ENCODE data around the gene GCNA. TPM values are rescaled to one million over a fixed set of nuclear protein-coding genes. Genes with fewer than 3 reads are reported as not detected.

Gene GCNA
- total RNA-seq, 2 donors from 2014 or later: 0.48 to 3.0 TPM

DNA sequence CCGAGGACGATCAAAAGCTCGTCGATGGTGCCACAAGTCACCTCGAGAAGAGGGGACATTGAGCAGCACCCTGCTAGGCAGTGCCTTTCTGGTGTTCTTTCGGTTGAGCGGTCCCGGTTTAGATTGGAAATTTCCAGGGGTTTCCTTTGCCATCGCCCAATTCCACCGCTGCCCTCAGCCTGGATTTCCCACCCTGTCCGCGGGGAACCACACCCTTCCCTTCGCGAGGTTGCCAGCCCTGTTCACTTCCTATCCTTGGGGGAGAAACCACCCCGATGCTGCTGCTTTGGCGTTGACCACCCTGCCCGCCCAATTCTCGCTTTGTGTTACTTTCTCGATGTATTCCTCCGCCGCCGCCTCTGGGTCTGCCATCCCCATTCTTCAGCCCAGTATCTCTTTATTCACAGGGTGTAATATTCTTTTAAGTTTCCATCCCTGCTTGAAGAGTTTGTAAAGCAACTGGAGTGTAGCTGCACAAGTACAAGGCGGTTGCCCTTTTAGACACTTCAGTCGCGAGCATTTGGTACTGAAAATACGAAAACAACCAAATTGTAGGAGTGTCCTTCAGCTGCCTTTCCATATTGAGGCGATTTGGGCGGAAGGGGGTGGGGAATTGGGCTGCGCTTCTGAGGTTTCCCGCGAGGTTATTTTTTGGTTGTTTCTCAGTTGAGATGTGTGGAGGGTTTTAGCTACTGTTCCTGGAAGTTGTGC, 44.2 kb upstream of the GCNA start:
- TF ChIP-seq, protein P1, sequence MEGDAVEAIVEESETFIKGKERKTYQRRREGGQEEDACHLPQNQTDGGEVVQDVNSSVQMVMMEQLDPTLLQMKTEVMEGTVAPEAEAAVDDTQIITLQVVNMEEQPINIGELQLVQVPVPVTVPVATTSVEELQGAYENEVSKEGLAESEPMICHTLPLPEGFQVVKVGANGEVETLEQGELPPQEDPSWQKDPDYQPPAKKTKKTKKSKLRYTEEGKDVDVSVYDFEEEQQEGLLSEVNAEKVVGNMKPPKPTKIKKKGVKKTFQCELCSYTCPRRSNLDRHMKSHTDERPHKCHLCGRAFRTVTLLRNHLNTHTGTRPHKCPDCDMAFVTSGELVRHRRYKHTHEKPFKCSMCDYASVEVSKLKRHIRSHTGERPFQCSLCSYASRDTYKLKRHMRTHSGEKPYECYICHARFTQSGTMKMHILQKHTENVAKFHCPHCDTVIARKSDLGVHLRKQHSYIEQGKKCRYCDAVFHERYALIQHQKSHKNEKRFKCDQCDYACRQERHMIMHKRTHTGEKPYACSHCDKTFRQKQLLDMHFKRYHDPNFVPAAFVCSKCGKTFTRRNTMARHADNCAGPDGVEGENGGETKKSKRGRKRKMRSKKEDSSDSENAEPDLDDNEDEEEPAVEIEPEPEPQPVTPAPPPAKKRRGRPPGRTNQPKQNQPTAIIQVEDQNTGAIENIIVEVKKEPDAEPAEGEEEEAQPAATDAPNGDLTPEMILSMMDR (IDR thresholded peaks at IDR 0.05): no peak
- Histone ChIP-seq H3K36me3 (peaks cover 5% of the 10 kb centered on the region), H3K27ac (peak overlapping the region; percentile 83 to 91), H3K9me3 (no peaks in the 10 kb centered on the region), H3K27me3 (no peaks in the 10 kb centered on the region), H3K4me1 (peaks cover 0 to 14% of the 10 kb centered on the region in 2 donors), H3K4me3 (peak overlapping the region; percentile 57 to 61)
- DNase-seq (ENCODE audit: low spot score): no peak

DNA sequence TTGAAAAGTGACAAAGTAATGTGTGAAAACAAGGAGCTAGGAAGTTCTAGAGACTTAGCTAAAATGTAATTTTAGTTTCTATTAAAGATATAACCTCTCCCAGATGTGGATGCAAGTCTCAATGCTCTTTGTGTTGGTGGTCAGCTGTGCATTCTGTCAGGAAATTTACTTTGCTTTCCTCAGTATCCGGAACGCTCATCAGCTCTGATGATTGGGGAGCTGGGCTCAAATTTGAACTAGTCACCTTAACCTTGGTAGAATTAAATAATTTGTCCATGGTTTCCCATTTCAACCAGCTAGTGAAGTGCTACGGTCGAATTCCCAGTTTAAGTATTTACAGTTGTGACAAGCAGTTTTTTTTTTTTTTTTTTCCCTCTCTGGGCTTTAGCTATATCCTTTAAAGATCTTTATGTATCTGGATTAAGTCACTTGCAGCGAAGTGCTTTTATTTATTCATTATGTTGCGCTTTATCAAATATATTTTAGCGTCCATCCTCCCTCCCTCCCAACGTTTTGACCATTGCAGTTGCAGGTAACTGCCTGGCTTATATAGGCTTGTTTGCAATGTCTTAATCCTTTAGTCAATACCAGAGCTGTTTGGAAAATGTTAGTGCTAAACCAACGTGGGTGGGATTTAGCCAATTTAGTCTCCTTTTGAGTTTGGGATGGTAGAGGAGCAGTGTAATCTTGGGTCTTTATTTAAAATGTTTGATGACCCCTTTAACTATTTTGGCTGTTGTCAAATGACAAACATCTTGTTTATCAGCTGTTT, 43.3 kb upstream of the GCNA start:
- H3K36me3 ChIP-seq: peaks cover 5% of the 10 kb centered on the region
- TF ChIP-seq, protein P1 (IDR thresholded peaks at IDR 0.05): no peak
- peaks cover 0 to 23% of the 10 kb centered on the region in 2 donors for H3K4me1 ChIP-seq
- H3K27me3 ChIP-seq: no peaks in the 10 kb centered on the region
- peak overlapping the region; percentile 57 to 61 for H3K4me3 ChIP-seq
- peak overlapping the region; percentile 83 to 91 for H3K27ac ChIP-seq
- no peak for DNase-seq (ENCODE audit: low spot score)
- H3K9me3 ChIP-seq: no peaks in the 10 kb centered on the region

DNA sequence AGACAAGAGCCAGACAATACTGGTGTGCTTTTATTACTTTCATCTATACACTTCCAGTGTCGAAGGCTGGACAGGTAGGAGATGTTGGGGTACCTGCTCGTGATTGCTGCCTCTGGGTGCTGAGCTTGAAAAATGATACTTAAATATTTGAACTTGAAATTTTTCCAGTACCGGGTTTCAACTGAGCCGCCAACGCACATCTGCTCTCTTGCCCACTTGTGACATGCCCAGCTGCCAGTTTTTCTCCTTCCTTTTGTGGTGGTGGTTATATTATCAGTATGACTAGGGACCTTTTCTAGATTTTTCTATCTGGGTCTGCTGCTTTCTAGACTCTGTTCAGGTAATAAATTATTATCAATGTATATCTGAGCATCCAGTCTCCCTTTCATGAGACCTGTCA, 42.0 kb upstream of the GCNA start:
- DNase-seq (ENCODE audit: low spot score): no peak
- H3K9me3 ChIP-seq: no peaks in the 10 kb centered on the region
- peaks cover 0 to 33% of the 10 kb centered on the region in 2 donors for H3K4me1 ChIP-seq
- peak overlapping the region; percentile 83 to 91 for H3K27ac ChIP-seq
- H3K4me3 ChIP-seq: peak overlapping the region in 1 of 2 donors; percentile 18
- H3K36me3 ChIP-seq: peaks cover 5% of the 10 kb centered on the region
- no peaks in the 10 kb centered on the region for H3K27me3 ChIP-seq
- TF ChIP-seq, protein P1 (IDR thresholded peaks at IDR 0.05): no peak

DNA sequence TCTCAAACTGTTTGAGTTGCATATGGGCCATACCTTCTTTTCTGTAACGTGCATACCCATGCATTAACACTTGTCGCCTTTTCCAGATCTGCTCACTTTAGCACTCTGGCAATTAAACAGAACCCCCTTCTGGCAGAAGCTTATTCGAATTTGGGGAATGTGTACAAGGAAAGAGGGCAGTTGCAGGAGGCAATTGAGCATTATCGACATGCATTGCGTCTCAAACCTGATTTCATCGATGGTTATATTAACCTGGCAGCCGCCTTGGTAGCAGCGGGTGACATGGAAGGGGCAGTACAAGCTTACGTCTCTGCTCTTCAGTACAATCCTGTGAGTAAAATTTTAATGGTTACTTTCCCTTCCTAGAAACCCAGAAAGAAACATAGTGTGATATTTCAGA, 40.5 kb upstream of the GCNA start:
- Histone ChIP-seq H3K4me1 (peaks cover 0 to 37% of the 10 kb centered on the region in 2 donors), H3K27me3 (no peaks in the 10 kb centered on the region), H3K4me3 (no peak overlapping the region), H3K9me3 (no peaks in the 10 kb centered on the region), H3K36me3 (peaks cover 5% of the 10 kb centered on the region), H3K27ac (no peak overlapping the region)
- DNase-seq (ENCODE audit: low spot score): no peak
- TF ChIP-seq, protein P1 (IDR thresholded peaks at IDR 0.05): no peak

DNA sequence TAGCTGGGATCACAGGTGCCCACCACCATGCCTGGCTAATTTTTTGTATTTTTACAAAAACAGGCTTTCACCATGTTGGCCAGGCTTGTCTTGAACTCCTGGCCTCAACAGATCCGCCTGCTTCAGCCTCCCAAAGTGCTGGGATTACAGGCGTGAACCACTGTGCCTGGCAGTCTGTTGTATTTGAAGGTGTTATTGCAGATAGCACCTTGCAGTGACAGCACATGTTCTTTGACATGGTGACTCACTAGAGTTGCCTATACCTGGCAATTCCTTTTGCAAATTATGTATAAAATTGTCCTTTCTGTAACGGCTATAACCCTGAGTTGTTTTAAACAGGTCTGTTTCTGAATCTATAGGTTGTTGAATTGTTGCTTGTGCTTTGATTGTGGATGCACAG, 37.4 kb upstream of the GCNA start:
- Histone ChIP-seq H3K27ac (no peak overlapping the region), H3K4me3 (no peak overlapping the region)

More for the DNA sequence above, 37.4 kb upstream of the GCNA start:
- TF ChIP-seq, protein P1 (IDR thresholded peaks at IDR 0.05): no peak
- no peak for DNase-seq (ENCODE audit: low spot score)
- peaks cover 5% of the 10 kb centered on the region for H3K36me3 ChIP-seq
- no peaks in the 10 kb centered on the region for H3K9me3 ChIP-seq
- peaks cover 0 to 44% of the 10 kb centered on the region in 2 donors for H3K4me1 ChIP-seq
- H3K27me3 ChIP-seq: no peaks in the 10 kb centered on the region

Measured in right atrium auricular region (tissue), 2 donors.